Measurements from ENCODE around the gene AKAP6. TPM values are rescaled to one million over a fixed set of nuclear protein-coding genes. Genes with fewer than 3 reads are reported as not detected.

Gene AKAP6
- total RNA-seq, 2 experiments from 2014 or later: 1.2 to 1.4 TPM

GRCh38 chr14:32530800-32531199 is 201.7 kb downstream of the AKAP6 start:
- no peak for TF ChIP-seq CTCF (IDR thresholded peaks at IDR 0.05)
- no peaks in the 10 kb centered on the region for H3K36me3 Mint-ChIP-seq (ENCODE audit: low read depth)
- no peaks in the 10 kb centered on the region for H3K27me3 Mint-ChIP-seq
- H3K27ac Mint-ChIP-seq: no peak overlapping the region
- ATAC-seq: no peak
- ChIA-PET CTCF (no interaction called here), POLR2A (no interaction called here)
- DNase-seq: no peak
- H3K4me1 Mint-ChIP-seq (ENCODE audit: low read depth): no peaks in the 10 kb centered on the region
- H3K4me3 Mint-ChIP-seq: no peak overlapping the region
- intact Hi-C loops (cut with micrococcal nuclease): loop anchor here (5.0 kb wide), 1 partner anchor 1003 kb away; no protein-coding TSS in a partner anchor
- no peaks in the 10 kb centered on the region for H3K9me3 Mint-ChIP-seq

- DNase-seq (no peak), ATAC-seq (no peak)
- Mint-ChIP-seq H3K36me3 (ENCODE audit: low read depth) (no peaks in the 10 kb centered on the region), H3K27me3 (no peaks in the 10 kb centered on the region), H3K27ac (no peak overlapping the region), H3K9me3 (no peaks in the 10 kb centered on the region), H3K4me1 (ENCODE audit: low read depth) (no peaks in the 10 kb centered on the region), H3K4me3 (no peak overlapping the region)
- POLR2A ChIA-PET: no interaction called here
- CTCF ChIA-PET: no interaction called here
- intact Hi-C loops (cut with micrococcal nuclease): loop anchor here (5.0 kb wide), 1 partner anchor 1005 kb away; no protein-coding TSS in a partner anchor
- TF ChIP-seq CTCF (IDR thresholded peaks at IDR 0.05): no peak
Measured at GRCh38 chr14:32531942-32532515, 202.9 kb downstream of the AKAP6 start.

GRCh38 chr14:32534145-32534544 is 205.0 kb downstream of the AKAP6 start:
- CTCF ChIA-PET: no interaction called here
- Mint-ChIP-seq H3K4me1 (ENCODE audit: low read depth) (no peaks in the 10 kb centered on the region), H3K27ac (no peak overlapping the region), H3K9me3 (no peaks in the 10 kb centered on the region), H3K36me3 (ENCODE audit: low read depth) (no peaks in the 10 kb centered on the region), H3K27me3 (no peaks in the 10 kb centered on the region), H3K4me3 (no peak overlapping the region)
- POLR2A ChIA-PET: no interaction called here
- no peak for TF ChIP-seq CTCF (IDR thresholded peaks at IDR 0.05)
- DNase-seq (no peak), ATAC-seq (no peak)
- intact Hi-C loops (cut with micrococcal nuclease): loop anchor here (5.0 kb wide), 1 partner anchor 1007 kb away; no protein-coding TSS in a partner anchor

- no peaks in the 10 kb centered on the region for H3K9me3 Mint-ChIP-seq
- DNase-seq: no peak
- TF ChIP-seq CTCF (IDR thresholded peaks at IDR 0.05): no peak
- POLR2A ChIA-PET: no interaction called here
- H3K27ac Mint-ChIP-seq: no peak overlapping the region
- H3K27me3 Mint-ChIP-seq: no peaks in the 10 kb centered on the region
- intact Hi-C loops (cut with micrococcal nuclease): no loop called here
- no peak for ATAC-seq
- no peak overlapping the region for H3K4me3 Mint-ChIP-seq
- H3K4me1 Mint-ChIP-seq (ENCODE audit: low read depth): no peaks in the 10 kb centered on the region
- CTCF ChIA-PET: no interaction called here
- no peaks in the 10 kb centered on the region for H3K36me3 Mint-ChIP-seq (ENCODE audit: low read depth)
Measured at GRCh38 chr14:32536175-32536574, 207.1 kb downstream of the AKAP6 start.

- TF ChIP-seq CTCF (IDR thresholded peaks at IDR 0.05): no peak
- Mint-ChIP-seq H3K9me3 (no peaks in the 10 kb centered on the region), H3K27ac (no peak overlapping the region), H3K36me3 (ENCODE audit: low read depth) (no peaks in the 10 kb centered on the region), H3K27me3 (no peaks in the 10 kb centered on the region), H3K4me1 (ENCODE audit: low read depth) (no peaks in the 10 kb centered on the region), H3K4me3 (no peak overlapping the region)
- DNase-seq (no peak), ATAC-seq (no peak)
- intact Hi-C loops (cut with micrococcal nuclease): no loop called here
- ChIA-PET CTCF (no interaction called here), POLR2A (no interaction called here)
Measured at GRCh38 chr14:32537166-32537565, 208.1 kb downstream of the AKAP6 start.
